GM23338 (cell line): ENCODE results near the gene C13orf46. TPM values are rescaled to one million over a fixed set of nuclear protein-coding genes. Genes with fewer than 3 reads are reported as not detected.

ENCODE experiments used
- ATAC-seq: fragments of 200-7000 bp; cut with Tn5 transposase; 3 replicates; pipeline ENCODE4 v1.9.1; 2020
- DNase-seq: peaks from one replicate; pipeline ENCODE4 v3.0.0-alpha.2; 2015; ENCODE audit warnings: low spot score
- H2AFZ ChIP-seq: fragments of 200-600 bp; sonication (generic); 2 replicates; pipeline ENCODE4 v1.8.0; 2016; ENCODE audit warnings: antibody characterized with exemption, mild to moderate bottlenecking, moderate library complexity
- H3F3A ChIP-seq: fragments of 200-600 bp; sonication (generic); replicated peaks from 2 replicates; pipeline ENCODE4 v1.8.0; 2017; ENCODE audit warnings: antibody characterized with exemption, mixed run types, low read depth
- H3K27ac ChIP-seq: fragments of 200-600 bp; sonication (generic); 2 replicates; pipeline ENCODE4 v1.6.1; 2016; ENCODE audit warnings: low read depth
- H3K27me3 ChIP-seq: fragments of 200-600 bp; sonication (generic); 2 replicates; pipeline ENCODE4 v1.8.0; 2016; ENCODE audit warnings: mild to moderate bottlenecking, mixed run types, moderate library complexity; ENCODE audit not compliant: insufficient read depth
- H3K36me3 ChIP-seq: fragments of 200-600 bp; sonication (generic); 2 replicates; pipeline ENCODE4 v1.8.0; 2016; ENCODE audit warnings: mild to moderate bottlenecking; ENCODE audit not compliant: insufficient read depth
- H3K4me1 ChIP-seq: fragments of 200-600 bp; sonication (generic); 2 replicates; pipeline ENCODE4 v1.8.0; 2016; ENCODE audit warnings: mild to moderate bottlenecking, moderate library complexity; ENCODE audit not compliant: insufficient read depth
- H3K4me2 ChIP-seq: fragments of 200-600 bp; sonication (generic); 2 replicates; pipeline ENCODE4 v1.7.1; 2017; ENCODE audit warnings: mixed run types
- H3K4me3 ChIP-seq: fragments of 200-600 bp; sonication (generic); 2 replicates; pipeline ENCODE4 v1.6.1; 2016; ENCODE audit warnings: mixed run types
- H3K79me2 ChIP-seq: fragments of 200-600 bp; sonication (generic); replicated peaks from 2 replicates; pipeline ENCODE4 v1.8.0; 2017; ENCODE audit warnings: mild to moderate bottlenecking; ENCODE audit not compliant: insufficient read depth
- H3K9me2 ChIP-seq: fragments of 200-600 bp; sonication (generic); 2 replicates; pipeline ENCODE4 v1.8.0; 2017; ENCODE audit not compliant: insufficient read depth
- H4K20me1 ChIP-seq: fragments of 200-600 bp; sonication (generic); replicated peaks from 2 replicates; pipeline ENCODE4 v1.8.0; 2017; ENCODE audit warnings: mild to moderate bottlenecking; ENCODE audit not compliant: insufficient read depth
- H3K27ac Mint-ChIP-seq: 2 replicates; pipeline ENCODE4 v1.8.0; 2020; ENCODE audit warnings: inconsistent platforms, mild to moderate bottlenecking, moderate library complexity, mixed read lengths
- H3K27me3 Mint-ChIP-seq: 3 replicates; pipeline ENCODE4 v1.8.0; 2022; ENCODE audit warnings: low read depth, mild to moderate bottlenecking, moderate library complexity, mixed read lengths, inconsistent platforms; ENCODE audit not compliant: insufficient read depth, poor library complexity
- H3K36me3 Mint-ChIP-seq: 3 replicates; pipeline ENCODE4 v1.8.0; 2021; ENCODE audit warnings: low read depth, mild to moderate bottlenecking, inconsistent platforms, moderate library complexity, mixed read lengths
- H3K4me1 Mint-ChIP-seq: 3 replicates; pipeline ENCODE4 v1.8.0; 2020; ENCODE audit warnings: mild to moderate bottlenecking, inconsistent platforms, mixed read lengths
- H3K4me3 Mint-ChIP-seq: 3 replicates; pipeline ENCODE4 v1.8.0; 2021; ENCODE audit warnings: moderate library complexity, mild to moderate bottlenecking, inconsistent platforms, mixed read lengths
- H3K9me3 Mint-ChIP-seq: 3 replicates; pipeline ENCODE4 v1.8.0; 2020; ENCODE audit warnings: moderate library complexity, mild to moderate bottlenecking, inconsistent platforms, mixed read lengths
- CREB1 ChIP-seq: fragments of 250-450 bp; sonication (Bioruptor Pico); IDR thresholded peaks from 2 replicates; pipeline ENCODE4 v1.5.0; 2020; ENCODE audit warnings: low read depth, mild to moderate bottlenecking, moderate library complexity
- EZH2 ChIP-seq: fragments of 200-600 bp; sonication (generic); IDR thresholded peaks from one replicate; pipeline ENCODE4 v1.8.0; 2017; ENCODE audit warnings: antibody characterized with exemption, mild to moderate bottlenecking, low read depth; ENCODE audit not compliant: unreplicated experiment
- EZH2phosphoT487 ChIP-seq: fragments of 200-600 bp; sonication (generic); IDR thresholded peaks from one replicate; pipeline ENCODE4 v1.8.1; 2018; ENCODE audit warnings: antibody characterized with exemption; ENCODE audit not compliant: unreplicated experiment
- JUNB ChIP-seq: IDR thresholded peaks from one replicate; pipeline ENCODE4 v1.6.1; 2016; ENCODE audit warnings: antibody characterized with exemption; ENCODE audit not compliant: unreplicated experiment
- NANOG ChIP-seq: IDR thresholded peaks from 2 replicates; pipeline ENCODE4 v1.6.1; 2016; ENCODE audit warnings: antibody characterized with exemption, borderline replicate concordance
- POLR2AphosphoS5 ChIP-seq: IDR thresholded peaks from 2 replicates; pipeline ENCODE4 v1.6.1; 2016; ENCODE audit warnings: antibody characterized with exemption, low read depth
- STAT1 ChIP-seq: IDR thresholded peaks from one replicate; pipeline ENCODE4 v1.6.1; 2016; ENCODE audit warnings: antibody characterized with exemption; ENCODE audit not compliant: unreplicated experiment
- ZNF114 ChIP-seq: fragments of 250-450 bp; sonication (Bioruptor Pico); IDR thresholded peaks from 2 replicates; pipeline ENCODE4 v1.5.0; 2020; ENCODE audit warnings: mild to moderate bottlenecking, moderate library complexity
- ZNF331 ChIP-seq: fragments of 250-450 bp; sonication (Bioruptor Pico); IDR thresholded peaks from 2 replicates; pipeline ENCODE4 v1.5.0; 2020; ENCODE audit warnings: low read depth, mild to moderate bottlenecking, moderate library complexity
- polyA plus RNA-seq: library from polyadenylated mRNA; unstranded; fragments of >200 nt; fragmentation: Nextera tagmentation; extraction: Ambion mirVana; gene quantifications from 2 replicates; pipeline ENCODE4 v1.2.1, GENCODE V29; 2016
- total RNA-seq: library from RNA; depleted of rRNA; stranded (reverse); fragments of >200 nt; shearing (Covaris generic); gene quantifications from 2 replicates; pipeline ENCODE4 v1.2.3, GENCODE V29; 2014
- TF ChIP-seq, protein P1 (sequence below), 2 experiments: fragments of 200-600 bp in 1 of 2; sonication (generic) in 1 of 2; conservative IDR thresholded peaks; 2 replicates each; pipeline versions ENCODE4 v1.5.1 to v1.6.1; 2016 to 2017; ENCODE audit warnings: antibody characterized with exemption in 2 of 2, low read depth in 2 of 2, mild to moderate bottlenecking in 2 of 2, moderate library complexity in 1 of 2
- TF ChIP-seq, protein P2 (sequence below): fragments of 250-450 bp; sonication (Bioruptor Pico); IDR thresholded peaks from 2 replicates; pipeline ENCODE4 v1.5.0; 2020; ENCODE audit warnings: mild to moderate bottlenecking, moderate library complexity
- TF ChIP-seq, protein P3 (sequence below): IDR thresholded peaks from 2 replicates; pipeline ENCODE4 v1.6.1; 2016; ENCODE audit warnings: antibody characterized with exemption
- TF ChIP-seq, protein P4 (sequence below): IDR thresholded peaks from one replicate; pipeline ENCODE4 v1.6.1; 2018; ENCODE audit warnings: antibody characterized with exemption; ENCODE audit not compliant: unreplicated experiment

C13orf46 gene
- total and polyA plus RNA-seq, 2 experiments from 2014 or later: 0.44 to 1.5 TPM

DNA sequence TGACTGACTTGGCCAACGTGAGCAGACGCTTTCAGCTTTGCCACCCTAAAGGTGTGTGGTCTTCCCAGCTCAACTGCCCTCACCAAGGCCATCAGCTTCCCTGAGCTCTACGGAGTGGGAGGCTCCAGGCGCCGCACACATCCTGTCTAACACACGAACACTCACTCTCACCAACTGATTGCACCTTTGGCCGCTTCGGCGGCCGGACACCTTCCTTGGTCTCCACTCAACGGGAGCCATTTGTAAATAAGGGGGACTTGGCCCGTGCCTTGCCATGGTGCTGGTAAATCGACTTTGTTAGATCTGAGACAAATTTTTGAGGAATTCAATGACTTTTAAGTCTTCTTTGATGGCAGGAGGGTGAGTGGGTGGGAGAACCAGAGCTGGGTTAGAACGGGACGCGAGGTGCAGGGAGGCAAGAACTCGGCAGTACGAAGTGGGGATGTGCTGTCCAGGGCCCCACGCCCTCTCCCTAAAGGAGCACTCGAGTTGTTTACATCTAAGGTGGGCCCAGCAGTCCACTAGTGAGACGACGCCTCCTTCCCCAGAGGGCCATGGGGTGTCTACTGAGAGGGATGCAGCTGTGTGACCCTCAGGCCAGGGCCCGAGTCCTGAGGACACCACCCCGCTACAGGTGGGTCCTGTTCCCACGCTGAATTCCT lies 4.4 kb downstream of the C13orf46 start:
- no peaks in the 10 kb centered on the region for H3K36me3 ChIP-seq
- no peaks in the 10 kb centered on the region for H3K9me2 ChIP-seq
- no peak overlapping the region for H3K4me2 ChIP-seq
- no peaks in the 10 kb centered on the region for H4K20me1 ChIP-seq
- no peaks in the 10 kb centered on the region for H3F3A ChIP-seq
- H3K4me3 Mint-ChIP-seq: no peak overlapping the region
- ATAC-seq: no peak
- H2AFZ ChIP-seq: no peak overlapping the region
- no peaks in the 10 kb centered on the region for H3K79me2 ChIP-seq
- no peak for DNase-seq
- TF ChIP-seq, protein P1, sequence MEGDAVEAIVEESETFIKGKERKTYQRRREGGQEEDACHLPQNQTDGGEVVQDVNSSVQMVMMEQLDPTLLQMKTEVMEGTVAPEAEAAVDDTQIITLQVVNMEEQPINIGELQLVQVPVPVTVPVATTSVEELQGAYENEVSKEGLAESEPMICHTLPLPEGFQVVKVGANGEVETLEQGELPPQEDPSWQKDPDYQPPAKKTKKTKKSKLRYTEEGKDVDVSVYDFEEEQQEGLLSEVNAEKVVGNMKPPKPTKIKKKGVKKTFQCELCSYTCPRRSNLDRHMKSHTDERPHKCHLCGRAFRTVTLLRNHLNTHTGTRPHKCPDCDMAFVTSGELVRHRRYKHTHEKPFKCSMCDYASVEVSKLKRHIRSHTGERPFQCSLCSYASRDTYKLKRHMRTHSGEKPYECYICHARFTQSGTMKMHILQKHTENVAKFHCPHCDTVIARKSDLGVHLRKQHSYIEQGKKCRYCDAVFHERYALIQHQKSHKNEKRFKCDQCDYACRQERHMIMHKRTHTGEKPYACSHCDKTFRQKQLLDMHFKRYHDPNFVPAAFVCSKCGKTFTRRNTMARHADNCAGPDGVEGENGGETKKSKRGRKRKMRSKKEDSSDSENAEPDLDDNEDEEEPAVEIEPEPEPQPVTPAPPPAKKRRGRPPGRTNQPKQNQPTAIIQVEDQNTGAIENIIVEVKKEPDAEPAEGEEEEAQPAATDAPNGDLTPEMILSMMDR (conservative IDR thresholded peaks at IDR 0.05; ENCODE audit: low read depth in 2 of 2): no peak
- TF ChIP-seq, protein P2, sequence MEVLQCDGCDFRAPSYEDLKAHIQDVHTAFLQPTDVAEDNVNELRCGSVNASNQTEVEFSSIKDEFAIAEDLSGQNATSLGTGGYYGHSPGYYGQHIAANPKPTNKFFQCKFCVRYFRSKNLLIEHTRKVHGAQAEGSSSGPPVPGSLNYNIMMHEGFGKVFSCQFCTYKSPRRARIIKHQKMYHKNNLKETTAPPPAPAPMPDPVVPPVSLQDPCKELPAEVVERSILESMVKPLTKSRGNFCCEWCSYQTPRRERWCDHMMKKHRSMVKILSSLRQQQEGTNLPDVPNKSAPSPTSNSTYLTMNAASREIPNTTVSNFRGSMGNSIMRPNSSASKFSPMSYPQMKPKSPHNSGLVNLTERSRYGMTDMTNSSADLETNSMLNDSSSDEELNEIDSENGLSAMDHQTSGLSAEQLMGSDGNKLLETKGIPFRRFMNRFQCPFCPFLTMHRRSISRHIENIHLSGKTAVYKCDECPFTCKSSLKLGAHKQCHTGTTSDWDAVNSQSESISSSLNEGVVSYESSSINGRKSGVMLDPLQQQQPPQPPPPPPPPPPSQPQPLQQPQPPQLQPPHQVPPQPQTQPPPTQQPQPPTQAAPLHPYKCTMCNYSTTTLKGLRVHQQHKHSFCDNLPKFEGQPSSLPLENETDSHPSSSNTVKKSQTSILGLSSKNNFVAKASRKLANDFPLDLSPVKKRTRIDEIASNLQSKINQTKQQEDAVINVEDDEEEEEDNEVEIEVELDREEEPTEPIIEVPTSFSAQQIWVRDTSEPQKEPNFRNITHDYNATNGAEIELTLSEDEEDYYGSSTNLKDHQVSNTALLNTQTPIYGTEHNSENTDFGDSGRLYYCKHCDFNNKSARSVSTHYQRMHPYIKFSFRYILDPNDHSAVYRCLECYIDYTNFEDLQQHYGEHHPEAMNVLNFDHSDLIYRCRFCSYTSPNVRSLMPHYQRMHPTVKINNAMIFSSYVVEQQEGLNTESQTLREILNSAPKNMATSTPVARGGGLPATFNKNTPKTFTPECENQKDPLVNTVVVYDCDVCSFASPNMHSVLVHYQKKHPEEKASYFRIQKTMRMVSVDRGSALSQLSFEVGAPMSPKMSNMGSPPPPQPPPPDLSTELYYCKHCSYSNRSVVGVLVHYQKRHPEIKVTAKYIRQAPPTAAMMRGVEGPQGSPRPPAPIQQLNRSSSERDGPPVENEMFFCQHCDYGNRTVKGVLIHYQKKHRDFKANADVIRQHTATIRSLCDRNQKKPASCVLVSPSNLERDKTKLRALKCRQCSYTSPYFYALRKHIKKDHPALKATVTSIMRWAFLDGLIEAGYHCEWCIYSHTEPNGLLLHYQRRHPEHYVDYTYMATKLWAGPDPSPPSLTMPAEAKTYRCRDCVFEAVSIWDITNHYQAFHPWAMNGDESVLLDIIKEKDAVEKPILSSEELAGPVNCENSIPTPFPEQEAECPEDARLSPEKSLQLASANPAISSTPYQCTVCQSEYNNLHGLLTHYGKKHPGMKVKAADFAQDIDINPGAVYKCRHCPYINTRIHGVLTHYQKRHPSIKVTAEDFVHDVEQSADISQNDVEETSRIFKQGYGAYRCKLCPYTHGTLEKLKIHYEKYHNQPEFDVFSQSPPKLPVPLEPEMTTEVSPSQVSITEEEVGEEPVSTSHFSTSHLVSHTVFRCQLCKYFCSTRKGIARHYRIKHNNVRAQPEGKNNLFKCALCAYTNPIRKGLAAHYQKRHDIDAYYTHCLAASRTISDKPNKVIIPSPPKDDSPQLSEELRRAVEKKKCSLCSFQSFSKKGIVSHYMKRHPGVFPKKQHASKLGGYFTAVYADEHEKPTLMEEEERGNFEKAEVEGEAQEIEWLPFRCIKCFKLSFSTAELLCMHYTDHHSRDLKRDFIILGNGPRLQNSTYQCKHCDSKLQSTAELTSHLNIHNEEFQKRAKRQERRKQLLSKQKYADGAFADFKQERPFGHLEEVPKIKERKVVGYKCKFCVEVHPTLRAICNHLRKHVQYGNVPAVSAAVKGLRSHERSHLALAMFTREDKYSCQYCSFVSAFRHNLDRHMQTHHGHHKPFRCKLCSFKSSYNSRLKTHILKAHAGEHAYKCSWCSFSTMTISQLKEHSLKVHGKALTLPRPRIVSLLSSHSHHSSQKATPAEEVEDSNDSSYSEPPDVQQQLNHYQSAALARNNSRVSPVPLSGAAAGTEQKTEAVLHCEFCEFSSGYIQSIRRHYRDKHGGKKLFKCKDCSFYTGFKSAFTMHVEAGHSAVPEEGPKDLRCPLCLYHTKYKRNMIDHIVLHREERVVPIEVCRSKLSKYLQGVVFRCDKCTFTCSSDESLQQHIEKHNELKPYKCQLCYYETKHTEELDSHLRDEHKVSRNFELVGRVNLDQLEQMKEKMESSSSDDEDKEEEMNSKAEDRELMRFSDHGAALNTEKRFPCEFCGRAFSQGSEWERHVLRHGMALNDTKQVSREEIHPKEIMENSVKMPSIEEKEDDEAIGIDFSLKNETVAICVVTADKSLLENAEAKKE (CRISPR knock-in tag): no peak
- TF ChIP-seq ZNF114 (CRISPR knock-in tag) (no peak), ZNF331 (no peak), JUNB (no peak), EZH2 (no peak), STAT1 (no peak), POLR2AphosphoS5 (no peak), NANOG (no peak), CREB1 (no peak), EZH2phosphoT487 (no peak)
- TF ChIP-seq, protein P3, sequence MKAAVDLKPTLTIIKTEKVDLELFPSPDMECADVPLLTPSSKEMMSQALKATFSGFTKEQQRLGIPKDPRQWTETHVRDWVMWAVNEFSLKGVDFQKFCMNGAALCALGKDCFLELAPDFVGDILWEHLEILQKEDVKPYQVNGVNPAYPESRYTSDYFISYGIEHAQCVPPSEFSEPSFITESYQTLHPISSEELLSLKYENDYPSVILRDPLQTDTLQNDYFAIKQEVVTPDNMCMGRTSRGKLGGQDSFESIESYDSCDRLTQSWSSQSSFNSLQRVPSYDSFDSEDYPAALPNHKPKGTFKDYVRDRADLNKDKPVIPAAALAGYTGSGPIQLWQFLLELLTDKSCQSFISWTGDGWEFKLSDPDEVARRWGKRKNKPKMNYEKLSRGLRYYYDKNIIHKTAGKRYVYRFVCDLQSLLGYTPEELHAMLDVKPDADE: no peak
- TF ChIP-seq, protein P4, sequence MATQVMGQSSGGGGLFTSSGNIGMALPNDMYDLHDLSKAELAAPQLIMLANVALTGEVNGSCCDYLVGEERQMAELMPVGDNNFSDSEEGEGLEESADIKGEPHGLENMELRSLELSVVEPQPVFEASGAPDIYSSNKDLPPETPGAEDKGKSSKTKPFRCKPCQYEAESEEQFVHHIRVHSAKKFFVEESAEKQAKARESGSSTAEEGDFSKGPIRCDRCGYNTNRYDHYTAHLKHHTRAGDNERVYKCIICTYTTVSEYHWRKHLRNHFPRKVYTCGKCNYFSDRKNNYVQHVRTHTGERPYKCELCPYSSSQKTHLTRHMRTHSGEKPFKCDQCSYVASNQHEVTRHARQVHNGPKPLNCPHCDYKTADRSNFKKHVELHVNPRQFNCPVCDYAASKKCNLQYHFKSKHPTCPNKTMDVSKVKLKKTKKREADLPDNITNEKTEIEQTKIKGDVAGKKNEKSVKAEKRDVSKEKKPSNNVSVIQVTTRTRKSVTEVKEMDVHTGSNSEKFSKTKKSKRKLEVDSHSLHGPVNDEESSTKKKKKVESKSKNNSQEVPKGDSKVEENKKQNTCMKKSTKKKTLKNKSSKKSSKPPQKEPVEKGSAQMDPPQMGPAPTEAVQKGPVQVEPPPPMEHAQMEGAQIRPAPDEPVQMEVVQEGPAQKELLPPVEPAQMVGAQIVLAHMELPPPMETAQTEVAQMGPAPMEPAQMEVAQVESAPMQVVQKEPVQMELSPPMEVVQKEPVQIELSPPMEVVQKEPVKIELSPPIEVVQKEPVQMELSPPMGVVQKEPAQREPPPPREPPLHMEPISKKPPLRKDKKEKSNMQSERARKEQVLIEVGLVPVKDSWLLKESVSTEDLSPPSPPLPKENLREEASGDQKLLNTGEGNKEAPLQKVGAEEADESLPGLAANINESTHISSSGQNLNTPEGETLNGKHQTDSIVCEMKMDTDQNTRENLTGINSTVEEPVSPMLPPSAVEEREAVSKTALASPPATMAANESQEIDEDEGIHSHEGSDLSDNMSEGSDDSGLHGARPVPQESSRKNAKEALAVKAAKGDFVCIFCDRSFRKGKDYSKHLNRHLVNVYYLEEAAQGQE: no peak
- H3K27me3 ChIP-seq: no peaks in the 10 kb centered on the region
- no peak overlapping the region for H3K27ac ChIP-seq
- H3K4me3 ChIP-seq: no peak overlapping the region
- no peaks in the 10 kb centered on the region for H3K4me1 Mint-ChIP-seq
- peaks cover 4% of the 10 kb centered on the region; the same call in 1 of the 3 replicates for H3K9me3 Mint-ChIP-seq
- H3K4me1 ChIP-seq: no peaks in the 10 kb centered on the region
- no peak overlapping the region for H3K27ac Mint-ChIP-seq
- H3K36me3 Mint-ChIP-seq: peaks cover 4% of the 10 kb centered on the region; the same call in 2 of the 3 replicates
- H3K27me3 Mint-ChIP-seq: peaks cover 7% of the 10 kb centered on the region
